WTC11 (cell line): Measurements from ENCODE around the gene CDK4. TPM values are rescaled to one million over a fixed set of nuclear protein-coding genes. Genes with fewer than 3 reads are reported as not detected.
A peak's percentile ranks its signal among the peaks of the same experiment; 100 is the strongest.

Experiments used
- ATAC-seq: fragments of 200-7000 bp; cut with Tn5 transposase; 2 replicates; pipeline ENCODE4 v1.10.0; 2021; ENCODE audit warnings: mild to moderate bottlenecking, moderate library complexity
- CTCF ChIA-PET: fragments of 300-600 bp; sonication (Branson Sonifier 250); formaldehyde crosslinking; loops from one replicate; lab custom pipeline; 2021; ENCODE audit warnings: antibody characterized with exemption; lab: Charles Lee
- POLR2A ChIA-PET: fragments of 350-600 bp; sonication (Branson Sonifier 250); formaldehyde crosslinking; loops from one replicate; lab custom pipeline; 2021; ENCODE audit warnings: antibody characterized with exemption; lab: Charles Lee
- DNase-seq: peaks from one replicate; pipeline ENCODE4 v3.0.0; 2021; ENCODE audit warnings: low spot score
- H3K27ac Mint-ChIP-seq: 2 replicates; pipeline ENCODE4 v1.8.0; 2021; ENCODE audit warnings: mixed read lengths
- H3K27me3 Mint-ChIP-seq: 2 replicates; pipeline ENCODE4 v1.8.0; 2021; ENCODE audit warnings: low read depth, mild to moderate bottlenecking, moderate library complexity, mixed read lengths
- H3K36me3 Mint-ChIP-seq: 2 replicates; pipeline ENCODE4 v1.8.0; 2021; ENCODE audit warnings: mixed read lengths
- H3K4me1 Mint-ChIP-seq: 2 replicates; pipeline ENCODE4 v1.8.0; 2022; ENCODE audit warnings: mixed read lengths
- H3K4me3 Mint-ChIP-seq: 2 replicates; pipeline ENCODE4 v1.8.0; 2021; ENCODE audit warnings: mild to moderate bottlenecking, moderate library complexity, mixed read lengths
- H3K9me3 Mint-ChIP-seq: 2 replicates; pipeline ENCODE4 v1.8.0; 2021; ENCODE audit warnings: mixed read lengths
- ATF1 ChIP-seq: sonication (generic); formaldehyde crosslinking; IDR thresholded peaks from 2 replicates; pipeline ENCODE4 v1.8.1; 2023; ENCODE audit warnings: mild to moderate bottlenecking, moderate library complexity, missing genetic modification reagents
- ATF2 ChIP-seq: sonication (generic); formaldehyde crosslinking; IDR thresholded peaks from 2 replicates; pipeline ENCODE4 v1.8.1; 2022; ENCODE audit warnings: low read depth, missing genetic modification reagents, borderline replicate concordance
- CREB1 ChIP-seq: sonication (generic); formaldehyde crosslinking; IDR thresholded peaks from 2 replicates; pipeline ENCODE4 v1.8.0; 2023; ENCODE audit warnings: mild to moderate bottlenecking, missing genetic modification reagents
- CREM ChIP-seq: sonication (generic); formaldehyde crosslinking; IDR thresholded peaks from 2 replicates; pipeline ENCODE4 v1.8.1; 2022; ENCODE audit warnings: mild to moderate bottlenecking, missing genetic modification reagents, moderate library complexity
- CTCF ChIP-seq: fragments of 200-600 bp; IDR thresholded peaks from 2 replicates; pipeline ENCODE4 v1.8.0; 2022; ENCODE audit warnings: antibody characterized with exemption
- ELF4 ChIP-seq: sonication (generic); formaldehyde crosslinking; IDR thresholded peaks from 2 replicates; pipeline ENCODE4 v1.8.1; 2022; ENCODE audit warnings: low read depth, mild to moderate bottlenecking, moderate library complexity, missing genetic modification reagents
- ERG ChIP-seq: fragments of 250-450 bp; sonication (Bioruptor Pico); IDR thresholded peaks from 2 replicates; pipeline ENCODE4 v1.8.0; 2021; ENCODE audit warnings: mild to moderate bottlenecking
- FOXP1 ChIP-seq: sonication (generic); formaldehyde crosslinking; IDR thresholded peaks from 2 replicates; pipeline ENCODE4 v1.8.0; 2022; ENCODE audit warnings: missing genetic modification reagents, mild to moderate bottlenecking, moderate library complexity, borderline replicate concordance
- GABPB1 ChIP-seq: sonication (generic); formaldehyde crosslinking; IDR thresholded peaks from 2 replicates; pipeline ENCODE4 v1.8.1; 2023; ENCODE audit warnings: mild to moderate bottlenecking, missing genetic modification reagents
- HMGXB4 ChIP-seq: sonication (generic); formaldehyde crosslinking; IDR thresholded peaks from 2 replicates; pipeline ENCODE4 v1.8.1; 2023; ENCODE audit warnings: mild to moderate bottlenecking, moderate library complexity, missing genetic modification reagents
- IRF1 ChIP-seq: sonication (generic); formaldehyde crosslinking; IDR thresholded peaks from 2 replicates; pipeline ENCODE4 v1.8.0; 2023; ENCODE audit warnings: missing genetic modification reagents
- MAX ChIP-seq: sonication (generic); formaldehyde crosslinking; IDR thresholded peaks from 2 replicates; pipeline ENCODE4 v1.8.0; 2022; ENCODE audit warnings: mild to moderate bottlenecking, missing genetic modification reagents
- MYBL2 ChIP-seq: sonication (generic); formaldehyde crosslinking; IDR thresholded peaks from 2 replicates; pipeline ENCODE4 v1.8.1; 2023; ENCODE audit warnings: mild to moderate bottlenecking, moderate library complexity, missing genetic modification reagents
- NR2C2 ChIP-seq: sonication (generic); formaldehyde crosslinking; IDR thresholded peaks from 2 replicates; pipeline ENCODE4 v1.8.0; 2022; ENCODE audit warnings: mild to moderate bottlenecking, missing genetic modification reagents
- NR3C1 ChIP-seq: sonication (generic); formaldehyde crosslinking; conservative IDR thresholded peaks from 2 replicates; pipeline ENCODE4 v1.8.1; 2023; ENCODE audit warnings: low read depth, mild to moderate bottlenecking, missing genetic modification reagents
- SMAD3 ChIP-seq: sonication (generic); formaldehyde crosslinking; IDR thresholded peaks from 2 replicates; pipeline ENCODE4 v1.8.0; 2022; ENCODE audit warnings: missing genetic modification reagents, mild to moderate bottlenecking, borderline replicate concordance
- STAT6 ChIP-seq: sonication (generic); formaldehyde crosslinking; conservative IDR thresholded peaks from 2 replicates; pipeline ENCODE4 v1.8.1; 2023; ENCODE audit warnings: mild to moderate bottlenecking, low read depth, missing genetic modification reagents, moderate library complexity
- ZBTB21 ChIP-seq: sonication (generic); formaldehyde crosslinking; IDR thresholded peaks from 2 replicates; pipeline ENCODE4 v1.8.1; 2023; ENCODE audit warnings: mild to moderate bottlenecking, missing genetic modification reagents, borderline replicate concordance
- ZNF219 ChIP-seq: sonication (generic); formaldehyde crosslinking; IDR thresholded peaks from 2 replicates; pipeline ENCODE4 v1.8.0; 2023; ENCODE audit warnings: missing genetic modification reagents, mild to moderate bottlenecking, borderline replicate concordance
- ZNF281 ChIP-seq: sonication (generic); formaldehyde crosslinking; IDR thresholded peaks from 2 replicates; pipeline ENCODE4 v1.8.0; 2023; ENCODE audit warnings: mild to moderate bottlenecking, missing genetic modification reagents
- ZNF396 ChIP-seq: fragments of 250-450 bp; sonication (Bioruptor Pico); IDR thresholded peaks from 2 replicates; pipeline ENCODE4 v1.8.0; 2021; ENCODE audit warnings: mild to moderate bottlenecking, moderate library complexity, borderline replicate concordance
- total RNA-seq: library from RNA; stranded (reverse); gene quantifications from 3 replicates; pipeline ENCODE4 v1.2.3, GENCODE V29; 2021

CDK4 gene
- total RNA-seq, 1 experiment from 2014 or later = 152 TPM

- DNase-seq (peak; percentile 59), ATAC-seq (no peak; the same call in 1 of the 2 replicates)
- H3K27me3 Mint-ChIP-seq = peaks cover 52% of the 10 kb centered on the region
- H3K27ac Mint-ChIP-seq = peak overlapping the region; percentile 98
- peak overlapping the region; percentile 93 for H3K4me3 Mint-ChIP-seq
- ChIA-PET CTCF (interaction anchor here (1.1 to 4.7 kb wide), 7 partner anchors 12 to 519 kb away, joined by 3 to 34 read pairs (median 6); partner anchors contain the start of genes B4GALNT1 and GLI1), POLR2A (interaction anchor here (0.9 to 1.8 kb wide), 7 partner anchors 8 to 291 kb away, joined by 3 to 12 read pairs (median 4); partner anchors contain the start of gene ATP23)
- H3K9me3 Mint-ChIP-seq = no peaks in the 10 kb centered on the region; the same call in 1 of the 2 replicates
- peaks cover 32% of the 10 kb centered on the region for H3K36me3 Mint-ChIP-seq
- peaks cover 16% of the 10 kb centered on the region for H3K4me1 Mint-ChIP-seq
- TF ChIP-seq CREB1 (0 out of 2 replicates have a peak, but pooled peaks have one; percentile 40), MAX (CRISPR knock-in tag) (no peak), CTCF (no peak), ZNF396 (no peak), HMGXB4 (CRISPR knock-in tag) (no peak), ERG (CRISPR knock-in tag) (0 out of 2 replicates have a peak, but pooled peaks have one; percentile 43), ATF1 (CRISPR knock-in tag) (no peak), CREM (CRISPR knock-in tag) (peak; percentile 85), SMAD3 (CRISPR knock-in tag) (no peak), ELF4 (CRISPR knock-in tag) (no peak), ZNF219 (CRISPR knock-in tag) (no peak), ZNF281 (CRISPR knock-in tag) (peak; percentile 55; the same call in 1 of the 2 replicates), IRF1 (no peak), FOXP1 (CRISPR knock-in tag) (no peak), NR3C1 (CRISPR knock-in tag) (no peak), STAT6 (CRISPR knock-in tag) (no peak), MYBL2 (no peak), NR2C2 (no peak), ZBTB21 (CRISPR knock-in tag) (peak; percentile 99), GABPB1 (CRISPR knock-in tag) (0 out of 2 replicates have a peak, but pooled peaks have one; percentile 41), ATF2 (no peak)
These were observed 7.8 kb downstream of the CDK4 start for GRCh38 chr12:57744194-57744776.
